SK-N-SH (cell line): ENCODE measurements around the gene HOTAIR. TPM values are rescaled to one million over a fixed set of nuclear protein-coding genes. Genes with fewer than 3 reads are reported as not detected.

ENCODE experiments used
- CTCF ChIA-PET: fragments of 300-600, 350-600 bp; formaldehyde crosslinking; extraction: SDS; loops from one replicate; lab custom pipeline; 2021; lab: Yijun Ruan, JAX
- POLR2A ChIA-PET: fragments of 350-600 bp; sonication (Branson Sonifier 250); formaldehyde crosslinking; extraction: SDS; loops from one replicate; lab custom pipeline; 2020; ENCODE audit warnings: antibody characterized with exemption, inconsistent platforms; lab: Yijun Ruan, JAX
- DNase-seq: peaks from one replicate; pipeline ENCODE4 v3.0.0; 2012
- H2AFZ ChIP-seq: fragments of 200-600 bp; sonication (generic); 2 replicates; pipeline ENCODE4 v1.8.1; 2016; ENCODE audit warnings: antibody characterized with exemption, mild to moderate bottlenecking, low read depth
- H3F3A ChIP-seq: fragments of 200-600 bp; sonication (generic); replicated peaks from 2 replicates; pipeline ENCODE3; 2016; ENCODE audit warnings: antibody characterized with exemption, mild to moderate bottlenecking; ENCODE audit not compliant: insufficient read depth
- H3K27ac ChIP-seq, 2 experiments: fragments of 200-500 bp in 1 of 2; fragments of 200-600 bp in 1 of 2; sonication (Bioruptor generic) in 1 of 2; sonication (generic), shearing (Covaris generic) in 1 of 2; 2 replicates each; pipeline versions ENCODE4 v1.5.1 to v1.6.1; 2014 to 2016; ENCODE audit warnings: low read depth in 2 of 2, inconsistent platforms in 1 of 2, low read length in 1 of 2, mild to moderate bottlenecking in 1 of 2, mixed read lengths in 1 of 2
- H3K27me3 ChIP-seq: fragments of 200-600 bp; sonication (generic), shearing (Covaris generic); 2 replicates; pipeline ENCODE4 v1.6.1; 2016; ENCODE audit warnings: mixed run types; ENCODE audit not compliant: insufficient read depth
- H3K36me3 ChIP-seq, 2 experiments: fragments of 200-500 bp in 1 of 2; fragments of 200-600 bp in 1 of 2; sonication (Bioruptor generic) in 1 of 2; sonication (generic) in 1 of 2; replicated peaks in 1 of 2; 2 replicates each; pipeline versions ENCODE3 to v1.5.1; 2014 to 2016; ENCODE audit warnings: low read length in 1 of 2, mild to moderate bottlenecking in 1 of 2; ENCODE audit not compliant: insufficient read depth in 2 of 2, control insufficient read depth in 1 of 2
- H3K4me1 ChIP-seq, 2 experiments: fragments of 200-500 bp in 1 of 2; fragments of 200-600 bp in 1 of 2; sonication (Bioruptor generic) in 1 of 2; sonication (generic), shearing (Covaris generic) in 1 of 2; 2 replicates each; pipeline versions ENCODE4 v1.5.1 to v1.6.1; 2014 to 2016; ENCODE audit warnings: low read depth in 1 of 2, low read length in 1 of 2, mixed run types in 1 of 2; ENCODE audit not compliant: insufficient read depth in 2 of 2, control insufficient read depth in 1 of 2
- H3K4me2 ChIP-seq: fragments of 200-600 bp; sonication (generic), shearing (Covaris generic); 2 replicates; pipeline ENCODE4 v1.6.1; 2017; ENCODE audit warnings: mixed run types
- H3K4me3 ChIP-seq, 2 experiments: fragments of 200-500 bp in 1 of 2; fragments of 200-600 bp in 1 of 2; sonication (Bioruptor generic) in 1 of 2; sonication (generic), shearing (Covaris generic) in 1 of 2; 2 replicates each; pipeline versions ENCODE4 v1.5.1 to v1.8.1; 2014 to 2016; ENCODE audit warnings: low read depth in 2 of 2, inconsistent platforms in 1 of 2, low read length in 1 of 2, mild to moderate bottlenecking in 1 of 2, mixed read lengths in 1 of 2, moderate library complexity in 1 of 2
- H3K79me2 ChIP-seq: fragments of 200-600 bp; sonication (generic); 2 replicates; pipeline ENCODE4 v1.8.1; 2017; ENCODE audit warnings: mild to moderate bottlenecking; ENCODE audit not compliant: insufficient read depth
- H3K9ac ChIP-seq: fragments of 200-600 bp; sonication (generic); 2 replicates; pipeline ENCODE4 v1.6.1; 2017; ENCODE audit warnings: mixed run types
- H3K9me2 ChIP-seq: fragments of 200-600 bp; sonication (generic); 2 replicates; pipeline ENCODE4 v1.6.1; 2017; ENCODE audit warnings: mixed run types
- H3K9me3 ChIP-seq: fragments of 200-600 bp; sonication (generic); 2 replicates; pipeline ENCODE4 v1.6.1; 2017; ENCODE audit warnings: mixed run types, mild to moderate bottlenecking, moderate library complexity
- H4K20me1 ChIP-seq: fragments of 200-600 bp; sonication (generic); 2 replicates; pipeline ENCODE4 v1.6.1; 2017; ENCODE audit warnings: mild to moderate bottlenecking, mixed run types; ENCODE audit not compliant: insufficient read depth
- EZH2phosphoT487 ChIP-seq: fragments of 200-600 bp; sonication (generic); IDR thresholded peaks from 2 replicates; pipeline ENCODE4 v1.6.1; 2017; ENCODE audit warnings: low read depth, mixed run types, mild to moderate bottlenecking, antibody characterized with exemption, moderate library complexity, borderline replicate concordance
- FOSL2 ChIP-seq: IDR thresholded peaks from 2 replicates; pipeline ENCODE4 v1.4.0; 2012; ENCODE audit warnings: low read depth, mild to moderate bottlenecking, moderate library complexity, borderline replicate concordance
- GATA2 ChIP-seq: sonication (generic); formaldehyde crosslinking; IDR thresholded peaks from 2 replicates; pipeline ENCODE4 v1.5.0; 2020; ENCODE audit warnings: mild to moderate bottlenecking, missing genetic modification reagents
- USF1 ChIP-seq: IDR thresholded peaks from 2 replicates; pipeline ENCODE4 v1.4.0; 2012; ENCODE audit warnings: low read depth, borderline replicate concordance
- WGBS: methylation state at CpG from one replicate; pipeline ENCODE4 v1.1.6; 2017; ENCODE audit warnings: low lambda C conversion rate; 5-methylcytosine and 5-hydroxymethylcytosine counted together
- polyA plus RNA-seq, 3 experiments: library from polyadenylated mRNA; depleted of rRNA; stranded (reverse); fragments of >200 nt; gene quantifications; 2 replicates each; pipeline ENCODE4 v1.2.3, GENCODE V29; 2012

HOTAIR gene
- polyA plus RNA-seq, 1 of the 3 experiments (the other 2 are of a cell fraction): not detected

DNA sequence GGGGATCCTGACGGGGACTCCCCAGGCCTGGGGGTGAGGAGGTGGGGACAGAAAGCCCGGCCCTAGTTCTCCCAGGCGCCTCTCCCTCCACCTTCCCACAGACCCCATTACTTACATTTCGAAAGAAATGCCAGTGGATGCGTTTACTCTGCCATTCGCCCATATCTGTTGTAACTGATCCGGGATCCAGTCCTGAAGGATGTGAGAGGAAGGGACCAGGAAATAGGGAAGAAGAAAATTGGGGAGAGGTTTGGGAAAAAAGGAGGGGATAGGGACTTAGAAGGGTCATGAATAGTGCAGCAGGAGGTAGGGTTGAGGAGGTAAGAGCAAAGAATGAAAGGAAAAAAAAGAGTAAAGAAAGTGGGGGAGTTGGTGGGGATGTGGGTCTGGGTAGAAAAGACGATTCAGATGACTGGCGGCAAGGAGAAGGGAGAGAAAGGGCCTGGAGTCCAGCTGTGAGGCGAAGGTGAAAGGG is 18.9 kb downstream of the HOTAIR start:
- Histone ChIP-seq H4K20me1 (peaks cover 13% of the 10 kb centered on the region; the same call in 1 of the 2 replicates), H3F3A (no peaks in the 10 kb centered on the region), H3K4me3 (no peak overlapping the region), H3K27me3 (peaks cover 98% of the 10 kb centered on the region), H3K9me2 (no peaks in the 10 kb centered on the region), H3K79me2 (no peaks in the 10 kb centered on the region), H3K9ac (no peak overlapping the region), H3K4me1 (no peaks in the 10 kb centered on the region; a peak in 1 of 4 replicates), H3K36me3 (no peaks in the 10 kb centered on the region), H2AFZ (no peak overlapping the region), H3K4me2 (no peak overlapping the region), H3K27ac (no peak overlapping the region), H3K9me3 (no peaks in the 10 kb centered on the region)
- CTCF ChIA-PET: interaction anchor here (0.6 kb wide), 1 partner anchor 42 kb away, joined by 3 read pairs; no protein-coding TSS in a partner anchor
- POLR2A ChIA-PET: no interaction called here
- DNase-seq: no peak
- TF ChIP-seq EZH2phosphoT487: peak; percentile 80
- no peak for TF ChIP-seq USF1
- WGBS: 21% methylated on average over 10 of the region's 10 CpGs

GRCh38 chr12:53955036-53955775 is 19.5 kb downstream of the HOTAIR start:
- Histone ChIP-seq H3K79me2 (no peaks in the 10 kb centered on the region), H3K27ac (no peak overlapping the region), H2AFZ (no peak overlapping the region), H3K36me3 (no peaks in the 10 kb centered on the region), H3K4me3 (no peak overlapping the region), H3K9me3 (no peaks in the 10 kb centered on the region), H3K4me2 (no peak overlapping the region), H3F3A (no peaks in the 10 kb centered on the region), H3K4me1 (no peaks in the 10 kb centered on the region; a peak in 1 of 4 replicates), H3K9ac (no peak overlapping the region), H4K20me1 (peaks cover 13% of the 10 kb centered on the region; the same call in 1 of the 2 replicates), H3K27me3 (peaks cover 98% of the 10 kb centered on the region), H3K9me2 (no peaks in the 10 kb centered on the region)
- TF ChIP-seq EZH2phosphoT487 (peak; percentile 65), GATA2 (CRISPR knock-in tag) (no peak)
- DNase-seq: no peak
- 31% methylated on average over 17 of the region's 86 CpGs for WGBS
- ChIA-PET CTCF (interaction anchor here (0.6 to 2.9 kb wide), 10 partner anchors 9 to 415 kb away, joined by 3 to 9 read pairs (median 4); partner anchors contain the start of gene HOXC10), POLR2A (no interaction called here)

DNA sequence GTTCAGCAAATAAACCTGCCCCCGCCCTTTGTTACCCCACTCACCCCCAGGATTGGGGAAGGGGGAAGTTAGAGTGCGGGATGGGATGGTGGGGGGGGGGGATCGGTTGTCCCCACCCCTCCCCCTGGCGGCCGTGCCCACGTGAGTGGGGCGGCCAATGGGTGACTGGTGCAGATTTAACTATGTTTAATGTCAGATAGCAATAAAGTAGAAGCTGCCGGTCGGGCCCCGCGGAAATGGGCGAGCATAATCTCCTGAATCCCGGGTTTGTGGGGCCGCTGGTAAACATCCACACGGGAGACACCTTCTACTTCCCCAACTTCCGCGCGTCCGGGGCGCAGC is 20.1 kb downstream of the HOTAIR start, which contains the start of gene HOXC12:
HOXC12 (plus strand) TSS at position 210 of the 342 bp plus-strand sequence; CDS start at position 237, 27 bp downstream.
- Histone ChIP-seq H2AFZ (no peak within 1 kb of the TSS), H3K27ac (no peak within 1 kb of the TSS), H3K9ac (no peak within 1 kb of the TSS), H3K36me3 (no peaks in the 10 kb centered on the region), H3K4me1 (no peaks in the 10 kb centered on the region; a peak in 1 of 4 replicates), H3K9me2 (no peaks in the 10 kb centered on the region), H3K4me3 (no peak within 1 kb of the TSS), H3F3A (no peaks in the 10 kb centered on the region), H3K9me3 (no peaks in the 10 kb centered on the region)
- CTCF ChIA-PET: interaction anchor here (1.1 to 2.9 kb wide), 14 partner anchors 8 to 425 kb away, joined by 3 to 9 read pairs (median 4); partner anchors contain the start of genes HOXC10 and HOXC9
- 13% methylated on average over 12 of the region's 20 CpGs for WGBS
- POLR2A ChIA-PET: no interaction called here
- TF ChIP-seq FOSL2 (no peak), USF1 (0 out of 2 replicates have a peak, but pooled peaks have one; percentile 10)
- TF ChIP-seq, all 33 proteins: peak for 1
- DNase-seq: peak; percentile 56
- H3K27me3 ChIP-seq: peaks cover 98% of the 10 kb centered on the region
- H4K20me1 ChIP-seq: peaks cover 13% of the 10 kb centered on the region; the same call in 1 of the 2 replicates
- no peak within 1 kb of the TSS for H3K4me2 ChIP-seq
- H3K79me2 ChIP-seq: no peaks in the 10 kb centered on the region
